Stimulated activated CD4-positive, alpha-beta T cell treated with anti-CD3 and anti-CD28 coated beads, Interleukin-1b, Interleukin-23, amount 100 ng/mL, for 48 hours (primary cell): Measurements from ENCODE around the gene MFSD6.

Experiments
- DNase-seq: peaks from one replicate; pipeline ENCODE4 v3.0.0-alpha.2; 2020

Gene MFSD6

GRCh38 chr2:190441564-190441963 lies 33.4 kb downstream of the MFSD6 start:
- no peak for DNase-seq

- no peak for DNase-seq
Observed at GRCh38 chr2:190443055-190443454, 34.9 kb downstream of the MFSD6 start.

DNA sequence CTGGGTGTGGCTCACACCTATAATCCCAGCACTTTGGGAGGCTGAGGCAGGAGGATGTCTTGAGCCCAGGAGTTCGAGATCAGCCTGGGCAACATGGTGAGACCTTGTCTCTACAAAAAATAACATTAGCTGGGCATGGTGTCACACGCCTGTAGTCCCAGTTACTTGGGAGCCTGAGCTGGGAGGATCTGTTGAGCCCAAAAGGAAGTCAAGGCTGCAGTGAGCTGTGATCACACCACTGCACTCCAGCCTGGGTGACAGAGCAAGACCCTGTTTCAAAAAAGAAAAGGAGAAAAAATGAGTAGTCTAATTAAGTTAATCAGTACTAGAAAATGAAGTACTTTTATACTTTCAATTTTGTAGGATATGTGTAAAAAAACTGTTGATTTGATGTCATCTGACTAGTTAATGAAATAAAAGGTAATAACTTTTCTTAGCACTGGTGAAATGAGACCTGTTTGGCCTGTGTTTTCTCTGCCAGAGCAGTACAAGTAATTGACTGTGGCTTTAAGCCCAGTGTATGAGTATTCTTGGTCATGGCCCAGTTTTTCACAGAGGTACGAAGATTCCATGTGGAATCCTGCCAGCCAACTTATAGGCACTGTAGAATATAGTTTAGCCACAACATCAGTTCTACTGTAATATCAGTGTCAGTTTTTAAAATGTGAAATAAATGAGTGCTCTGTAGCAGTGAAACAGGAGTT lies 35.8 kb downstream of the MFSD6 start:
- DNase-seq = no peak

GRCh38 chr2:190444976-190445375 lies 36.8 kb downstream of the MFSD6 start:
- no peak for DNase-seq

DNA sequence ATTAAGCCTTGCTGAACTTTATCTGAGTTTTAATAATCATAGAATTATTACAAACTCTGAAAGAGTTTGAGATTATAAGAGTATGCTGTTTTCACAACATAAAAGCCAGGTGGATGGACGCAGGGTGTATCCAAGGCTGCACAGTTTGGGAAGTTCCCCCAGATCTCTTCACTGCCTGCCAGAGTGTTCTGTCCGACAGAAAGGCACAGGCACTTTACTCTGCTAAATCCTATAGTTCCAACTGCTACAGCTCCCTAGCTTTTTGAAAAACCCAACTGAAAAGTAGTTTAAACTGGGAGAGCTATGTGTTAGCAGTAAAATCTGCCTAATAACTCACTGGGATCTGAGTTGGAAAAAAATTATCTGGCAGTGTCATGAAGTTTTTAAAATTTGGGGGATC lies 38.0 kb downstream of the MFSD6 start:
- no peak for DNase-seq

- DNase-seq = no peak
Observed at GRCh38 chr2:190446750-190447516, 38.8 kb downstream of the MFSD6 start.

GRCh38 chr2:190447766-190448165 lies 39.6 kb downstream of the MFSD6 start:
- DNase-seq = no peak

GRCh38 chr2:190449925-190450324 lies 41.8 kb downstream of the MFSD6 start:
- no peak for DNase-seq

- no peak for DNase-seq
Observed at GRCh38 chr2:190450363-190450762, 42.2 kb downstream of the MFSD6 start.

DNA sequence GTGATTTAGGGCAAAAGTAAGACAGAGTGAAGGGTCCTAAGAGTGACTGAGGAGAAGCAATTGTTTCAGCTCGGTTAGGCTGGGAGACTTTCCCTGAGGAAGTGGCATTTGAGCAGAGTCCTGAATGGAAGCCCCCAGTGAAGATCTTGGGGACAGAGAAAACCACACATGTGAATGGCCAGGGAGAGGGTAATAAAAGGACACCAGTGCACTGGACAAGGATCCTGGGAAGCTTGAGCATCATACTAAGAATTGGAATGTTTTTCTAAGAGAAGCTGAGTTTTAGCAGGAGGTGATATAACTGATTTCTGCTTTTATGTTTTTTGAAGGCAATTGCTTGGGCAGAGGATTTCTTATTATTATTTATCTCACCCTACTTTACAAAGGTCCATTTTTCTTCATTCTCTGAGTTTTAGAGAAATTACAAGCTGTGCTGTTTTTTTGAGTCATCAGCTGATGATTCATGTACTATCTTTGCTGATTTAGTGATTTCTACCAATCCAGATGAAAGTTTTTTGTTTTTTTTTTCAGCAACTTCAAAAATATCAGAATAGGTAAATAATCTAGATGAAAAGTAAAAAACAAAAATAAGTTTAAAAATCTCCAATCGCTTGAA lies 43.5 kb downstream of the MFSD6 start:
- no peak for DNase-seq

- DNase-seq = no peak
Observed at GRCh38 chr2:190452433-190452832, 44.3 kb downstream of the MFSD6 start.

GRCh38 chr2:190454795-190455194 lies 46.6 kb downstream of the MFSD6 start:
- no peak for DNase-seq

- DNase-seq = no peak
Observed at GRCh38 chr2:190455358-190456095, 47.4 kb downstream of the MFSD6 start.

DNA sequence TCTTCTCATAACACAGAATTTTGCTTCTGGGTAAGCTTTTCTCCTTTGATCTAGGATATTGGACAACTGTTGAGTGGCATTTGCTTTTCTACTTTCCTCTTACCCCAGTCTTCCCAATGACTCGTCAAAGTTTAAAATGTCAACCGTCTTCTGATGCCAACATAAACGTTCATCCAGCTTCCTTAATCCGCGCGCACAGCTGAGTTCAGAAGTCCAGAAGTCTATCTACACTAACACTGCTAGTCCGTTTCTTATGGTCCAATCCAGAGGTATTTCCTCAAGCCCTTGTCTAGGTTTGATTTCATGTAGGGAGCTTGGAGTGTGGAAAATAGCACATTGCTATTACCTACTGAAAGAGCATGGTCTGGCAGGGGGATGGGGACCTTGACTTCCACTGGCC lies 48.7 kb downstream of the MFSD6 start:
- DNase-seq = no peak

DNA sequence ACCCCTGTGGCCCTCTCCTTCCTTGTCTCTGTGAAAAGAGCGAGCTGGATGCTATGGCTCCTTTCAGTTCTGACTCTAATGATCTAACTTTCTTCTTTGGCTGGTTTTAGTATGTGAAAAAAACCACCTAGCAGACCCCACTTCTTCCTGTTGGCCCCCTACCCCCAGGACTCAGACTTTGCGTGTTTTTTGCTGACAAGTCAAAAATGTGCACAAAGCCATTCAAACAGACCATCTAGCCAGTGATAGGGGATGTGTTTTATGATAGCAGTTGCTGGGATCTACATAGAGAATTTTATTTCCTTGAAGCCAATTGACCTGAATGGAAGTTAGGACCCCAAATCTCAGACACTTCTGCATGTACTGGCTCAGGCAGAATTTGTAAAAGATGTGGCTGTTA lies 49.1 kb downstream of the MFSD6 start:
- DNase-seq = no peak

DNA sequence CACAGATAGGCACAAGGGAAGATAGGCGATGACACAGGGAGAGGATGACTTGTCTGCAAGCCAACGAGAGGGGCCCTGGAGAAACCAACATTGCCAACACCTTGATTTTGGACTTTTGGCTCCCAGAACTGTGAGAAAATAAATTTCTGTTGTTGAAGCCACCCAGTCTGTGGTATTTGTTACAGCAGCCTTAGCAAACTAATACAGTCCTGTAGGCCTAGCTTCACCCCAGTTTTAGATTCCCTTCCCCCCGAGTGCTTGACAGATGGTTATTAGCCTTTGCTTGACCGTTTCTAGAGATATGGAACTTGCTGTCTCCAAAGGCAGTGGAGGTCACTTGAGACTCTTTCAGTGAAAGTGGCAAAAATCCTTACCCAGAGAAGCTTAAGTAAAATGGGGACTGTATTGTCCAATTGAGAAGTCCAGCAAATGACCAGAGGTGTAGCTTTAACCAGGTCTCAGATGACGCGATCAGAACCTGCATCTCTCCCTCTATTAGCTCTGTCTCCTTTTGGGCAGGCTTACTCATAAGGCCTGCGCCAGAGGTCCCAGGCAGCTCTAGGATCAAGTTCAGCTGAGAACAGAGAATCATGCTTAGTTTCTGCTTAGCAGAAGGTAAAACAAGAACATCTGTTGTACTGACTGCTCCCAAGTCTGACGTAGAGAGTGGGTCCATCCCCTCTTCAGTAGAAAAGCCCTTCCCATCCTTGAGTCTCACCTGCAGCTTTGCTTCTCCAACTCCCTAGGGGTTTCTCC lies 50.4 kb downstream of the MFSD6 start:
- no peak for DNase-seq

- no peak for DNase-seq
Observed at GRCh38 chr2:190459881-190460280, 51.7 kb downstream of the MFSD6 start.

GRCh38 chr2:190460487-190460886 lies 52.3 kb downstream of the MFSD6 start:
- no peak for DNase-seq

GRCh38 chr2:190462181-190462580 lies 54.0 kb downstream of the MFSD6 start:
- DNase-seq = no peak

GRCh38 chr2:190462611-190463010 lies 54.5 kb downstream of the MFSD6 start:
- DNase-seq = no peak

DNA sequence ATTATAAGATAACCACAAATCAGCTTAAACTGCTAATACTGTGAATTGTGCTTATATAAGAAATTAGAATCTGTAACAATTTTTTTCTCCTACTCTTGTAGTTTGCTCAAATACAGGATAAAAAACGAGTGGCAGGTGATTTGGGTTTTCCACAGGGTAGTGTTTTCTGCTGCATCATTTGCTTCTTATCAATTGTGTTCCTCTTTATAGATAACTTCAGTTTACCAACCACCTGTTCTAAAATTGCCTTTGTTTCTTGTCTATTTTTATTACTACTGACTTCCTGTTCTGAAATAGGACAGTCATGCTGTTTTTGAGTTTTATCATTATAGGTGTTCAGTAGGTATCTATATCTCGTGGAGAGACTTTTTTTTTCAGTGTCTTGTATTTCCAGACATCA lies 56.9 kb downstream of the MFSD6 start:
- no peak for DNase-seq

DNA sequence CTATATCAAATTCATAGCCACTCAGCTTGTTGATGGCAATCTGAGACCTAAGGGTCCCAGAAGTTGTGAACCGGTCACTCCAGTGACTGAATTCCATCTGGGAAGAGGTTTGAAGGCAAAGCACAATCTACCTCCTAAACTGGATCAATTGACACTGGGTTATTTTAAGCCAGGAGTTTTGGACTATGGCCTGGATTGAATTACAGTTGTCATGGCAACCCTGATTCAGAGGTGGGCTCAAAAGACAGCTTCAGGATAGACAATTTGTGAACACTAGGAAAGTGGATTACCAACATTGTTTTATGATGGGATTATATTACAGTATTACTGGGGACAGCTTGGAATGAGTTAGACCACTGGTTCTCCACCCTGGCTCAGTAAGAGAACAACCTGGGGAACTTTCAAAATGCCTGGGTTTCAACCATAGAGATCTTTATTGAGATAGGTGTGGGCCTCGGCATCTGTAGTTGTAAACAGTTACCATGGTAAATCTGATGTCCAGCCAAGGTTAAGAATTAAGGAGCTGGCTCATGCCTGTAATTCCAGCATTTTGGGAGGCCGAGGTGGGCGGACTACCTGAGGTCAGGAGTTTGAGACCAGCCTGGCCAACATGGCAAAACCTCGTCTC lies 58.8 kb downstream of the MFSD6 start:
- no peak for DNase-seq
